ENCODE measurements around the gene OLIG3.

- no peak for TF ChIP-seq EP300 (IDR thresholded peaks at IDR 0.05; ENCODE audit: borderline replicate concordance in 1 of 2, low read depth in 2 of 2, low read length in 2 of 2)
- no peak for TF ChIP-seq SP1 (IDR thresholded peaks at IDR 0.05; ENCODE audit: low read depth, low read length)
- no peak for TF ChIP-seq CTCF (IDR thresholded peaks at IDR 0.05; ENCODE audit: control extremely low read depth in 1 of 3, insufficient read depth in 1 of 3, low read depth in 1 of 3, low read length in 3 of 3)
- no peak for TF ChIP-seq KDM1A (IDR thresholded peaks at IDR 0.05; ENCODE audit: borderline replicate concordance, low read length)
- TF ChIP-seq POLR2A (IDR thresholded peaks at IDR 0.05; ENCODE audit: control extremely low read depth in 1 of 2, low read depth in 2 of 2, low read length in 2 of 2), result no peak
- no peak for TF ChIP-seq BACH1 (IDR thresholded peaks at IDR 0.05; ENCODE audit: low read length)
- no peak for TF ChIP-seq TAF1 (IDR thresholded peaks at IDR 0.05; ENCODE audit: low read depth, low read length)
- TF ChIP-seq SIX5 (IDR thresholded peaks at IDR 0.05; ENCODE audit: low read depth, low read length), result no peak
- TF ChIP-seq MAX (IDR thresholded peaks at IDR 0.05), result no peak
Observed at GRCh38 chr6:137512757-137513605, 18.8 kb upstream of the OLIG3 start.
